GM21447 (cell line): ENCODE results near the gene SLC15A3.
"Not testable (repeated sequence)": the region's sequence is repeated elsewhere in the genome, so short reads cannot be mapped to it uniquely, and the experiment has no call there.

Source experiments
- ATAC-seq: cut with Tn5 transposase; IDR thresholded peaks from one replicate; pipeline ENCODE4 v1.9.1; 2021; ENCODE audit not compliant: unreplicated experiment

SLC15A3 gene

GRCh38 chr11:60917267-60917666 is 34.7 kb downstream of the SLC15A3 start:
- ATAC-seq: no peak

GRCh38 chr11:60916669-60917206 is 35.2 kb downstream of the SLC15A3 start:
- ATAC-seq: no peak

- ATAC-seq: peak; percentile 48
Observed at GRCh38 chr11:60915248-60915914, 36.6 kb downstream of the SLC15A3 start.

GRCh38 chr11:60914633-60915247 is 37.2 kb downstream of the SLC15A3 start:
- peak; percentile 0 for ATAC-seq

GRCh38 chr11:60913793-60914632 is 38.0 kb downstream of the SLC15A3 start, which contains the start of gene TMEM109:
Gene TMEM109, plus strand, starts transcription at chr11:60914158. Its CDS starts 5,536 bp downstream, at chr11:60919694.
- ATAC-seq: peak; percentile 37

- ATAC-seq: no peak
Observed at GRCh38 chr11:60912851-60913528, 39.0 kb downstream of the SLC15A3 start.

- ATAC-seq: no peak
Observed at GRCh38 chr11:60912223-60912850, 39.6 kb downstream of the SLC15A3 start.

GRCh38 chr11:60910711-60911380 is 41.1 kb downstream of the SLC15A3 start:
- no peak for ATAC-seq

GRCh38 chr11:60910281-60910687 is 41.7 kb downstream of the SLC15A3 start:
- peak; percentile 40 for ATAC-seq

- ATAC-seq: not testable (repeated sequence)
Observed at GRCh38 chr11:60909680-60910280, 42.2 kb downstream of the SLC15A3 start.

GRCh38 chr11:60908803-60909202 is 43.2 kb downstream of the SLC15A3 start:
- no peak for ATAC-seq

GRCh38 chr11:60906132-60906972 is 45.6 kb downstream of the SLC15A3 start, which contains the start of gene PRPF19:
Gene PRPF19, minus strand, starts transcription at chr11:60906585. Its CDS starts 203 bp downstream, at chr11:60906382.
- peak; percentile 67 for ATAC-seq

GRCh38 chr11:60905551-60906113 is 46.3 kb downstream of the SLC15A3 start:
- no peak for ATAC-seq

- ATAC-seq: no peak
Observed at GRCh38 chr11:60905047-60905446, 46.9 kb downstream of the SLC15A3 start.

- ATAC-seq: no peak
Observed at GRCh38 chr11:60902625-60903024, 49.4 kb downstream of the SLC15A3 start.

- ATAC-seq: no peak
Observed at GRCh38 chr11:60900673-60901404, 51.1 kb downstream of the SLC15A3 start.

GRCh38 chr11:60899977-60900376 is 52.0 kb downstream of the SLC15A3 start:
- no peak for ATAC-seq
